CD14-positive monocyte (primary cell): ENCODE data around the gene SPG7. TPM values are rescaled to one million over a fixed set of nuclear protein-coding genes. Genes with fewer than 3 reads are reported as not detected.

Source experiments
- DNase-seq, 3 donors: peaks; one replicate each; pipeline ENCODE4 v3.0.0-alpha.2; 2011 to 2022
- H2AFZ ChIP-seq: 2 replicates; pipeline ENCODE4 v1.6.0; 2012; ENCODE audit warnings: mild to moderate bottlenecking, low read depth, low read length, inconsistent platforms; ENCODE audit not compliant: insufficient read depth, poor library complexity, severe bottlenecking
- H3K27ac ChIP-seq, 2 donors: 1 replicate in 1 of 2; 2 replicates in 1 of 2; pipeline ENCODE4 v1.5.1; 2012 to 2013; ENCODE audit warnings: low read length in 2 of 2, control low read depth in 1 of 2, inconsistent platforms in 1 of 2, low read depth in 1 of 2, mild to moderate bottlenecking in 1 of 2
- H3K27me3 ChIP-seq, 2 donors: one replicate each; pipeline versions ENCODE4 v1.6.0 to v1.6.1; 2011 to 2013; ENCODE audit warnings: low read length in 2 of 2; ENCODE audit not compliant: control insufficient read depth in 2 of 2, insufficient read depth in 2 of 2
- H3K36me3 ChIP-seq, 2 donors: replicated peaks in 1 of 2; 1 replicate in 1 of 2; 2 replicates in 1 of 2; pipeline versions ENCODE4 v1.5.1 to v1.6.1; 2012 to 2013; ENCODE audit warnings: low read length in 2 of 2, control low read depth in 1 of 2, inconsistent platforms in 1 of 2, mild to moderate bottlenecking in 1 of 2; ENCODE audit not compliant: insufficient read depth in 2 of 2, control insufficient read depth in 1 of 2
- H3K4me1 ChIP-seq, 2 donors: 1 replicate in 1 of 2; 2 replicates in 1 of 2; pipeline versions ENCODE4 v1.5.1 to v1.6.1; 2012 to 2013; ENCODE audit warnings: low read length in 2 of 2, control low read depth in 1 of 2, inconsistent platforms in 1 of 2, mild to moderate bottlenecking in 1 of 2, moderate library complexity in 1 of 2; ENCODE audit not compliant: insufficient read depth in 2 of 2, control insufficient read depth in 1 of 2
- H3K4me2 ChIP-seq: replicated peaks from 2 replicates; pipeline ENCODE3; 2012; ENCODE audit warnings: low read length, moderate library complexity, mild to moderate bottlenecking; ENCODE audit not compliant: poor library complexity, severe bottlenecking; ENCODE audit errors: extremely low read depth
- H3K4me3 ChIP-seq, 3 experiments: fragments of 200-600 bp in 1 of 3; sonication (generic) in 1 of 3; replicated peaks in 1 of 3; 1 replicate in 2 of 3; 2 replicates in 1 of 3; pipeline ENCODE4 v1.5.1; 2011 to 2013; ENCODE audit warnings: low read length in 3 of 3, mild to moderate bottlenecking in 3 of 3, control low read depth in 2 of 3, low read depth in 2 of 3, inconsistent platforms in 1 of 3, moderate library complexity in 1 of 3
- H3K79me2 ChIP-seq: 2 replicates; pipeline ENCODE4 v1.6.0; 2012; ENCODE audit warnings: mild to moderate bottlenecking, control low read depth, inconsistent platforms, low read length, moderate library complexity; ENCODE audit not compliant: insufficient read depth
- H3K9ac ChIP-seq: 2 replicates; pipeline ENCODE4 v1.6.0; 2017; ENCODE audit warnings: low read length, mild to moderate bottlenecking; ENCODE audit not compliant: insufficient read depth, poor library complexity, severe bottlenecking
- H3K9me3 ChIP-seq, 2 donors: replicated peaks in 1 of 2; 1 replicate in 1 of 2; 2 replicates in 1 of 2; pipeline versions ENCODE4 v1.5.1 to v1.6.1; 2012 to 2013; ENCODE audit warnings: low read length in 2 of 2, control low read depth in 1 of 2; ENCODE audit not compliant: control insufficient read depth in 1 of 2, insufficient read depth in 1 of 2
- H4K20me1 ChIP-seq: 2 replicates; pipeline ENCODE4 v1.6.0; 2012; ENCODE audit warnings: mild to moderate bottlenecking, low read length, control low read depth, moderate library complexity; ENCODE audit not compliant: insufficient read depth
- H3K27ac Mint-ChIP-seq, 7 donors: one replicate each; pipeline ENCODE4 v1.8.0; 2020; ENCODE audit warnings: mild to moderate bottlenecking in 7 of 7, mixed read lengths in 7 of 7, moderate library complexity in 6 of 7, inconsistent platforms in 2 of 7
- H3K27me3 Mint-ChIP-seq, 3 donors: one replicate each; pipeline ENCODE4 v1.8.0; 2021 to 2022; ENCODE audit warnings: low read depth in 3 of 3, mild to moderate bottlenecking in 3 of 3, mixed read lengths in 3 of 3, moderate library complexity in 3 of 3, inconsistent platforms in 1 of 3
- H3K36me3 Mint-ChIP-seq, 2 donors: one replicate each; pipeline ENCODE4 v1.8.0; 2020; ENCODE audit warnings: mixed read lengths in 2 of 2, inconsistent platforms in 1 of 2, mild to moderate bottlenecking in 1 of 2
- H3K4me1 Mint-ChIP-seq: one replicate; pipeline ENCODE4 v1.8.0; 2020; ENCODE audit warnings: mild to moderate bottlenecking, mixed read lengths
- H3K4me3 Mint-ChIP-seq, 2 donors: one replicate each; pipeline ENCODE4 v1.8.0; 2020; ENCODE audit warnings: mild to moderate bottlenecking in 2 of 2, mixed read lengths in 2 of 2, moderate library complexity in 1 of 2
- H3K9me3 Mint-ChIP-seq, 7 donors: one replicate each; pipeline ENCODE4 v1.8.0; 2020 to 2022; ENCODE audit warnings: mixed read lengths in 7 of 7, mild to moderate bottlenecking in 6 of 7, moderate library complexity in 6 of 7, inconsistent platforms in 2 of 7
- WGBS: methylation state at CpG from one replicate; pipeline ENCODE4 v1.1.5; 2013; ENCODE audit warnings: missing lambda C conversion rate; ENCODE audit not compliant: insufficient coverage; 5-methylcytosine and 5-hydroxymethylcytosine counted together
- intact Hi-C, 2 donors: fragments of 100-400 bp; cut with micrococcal nuclease; formaldehyde crosslinking; loops; one replicate each; pipeline versions ENCODE4 v1.15.0 to v1.15.1; 2023
- polyA plus RNA-seq, 3 donors: library from polyadenylated mRNA; depleted of rRNA in 1 of 3; unstranded in 2 of 3; stranded (reverse) in 1 of 3; fragments of 300-500 nt in 2 of 3; fragments of >200 nt in 1 of 3; fragmentation: Illumina TruSeq in 2 of 3; gene quantifications; 1 replicate in 2 of 3; 2 replicates in 1 of 3; pipeline ENCODE4 v1.2.3, GENCODE V29; 2012 to 2021
- TF ChIP-seq, protein P1 (sequence below): fragments of 200-600 bp; IDR thresholded peaks from one replicate; pipeline ENCODE4 v1.8.0; 2022; ENCODE audit warnings: antibody characterized with exemption, mild to moderate bottlenecking

The SPG7 gene
- polyA plus RNA-seq, 3 donors = 30.3 to 120 (median 34.4) TPM

DNA sequence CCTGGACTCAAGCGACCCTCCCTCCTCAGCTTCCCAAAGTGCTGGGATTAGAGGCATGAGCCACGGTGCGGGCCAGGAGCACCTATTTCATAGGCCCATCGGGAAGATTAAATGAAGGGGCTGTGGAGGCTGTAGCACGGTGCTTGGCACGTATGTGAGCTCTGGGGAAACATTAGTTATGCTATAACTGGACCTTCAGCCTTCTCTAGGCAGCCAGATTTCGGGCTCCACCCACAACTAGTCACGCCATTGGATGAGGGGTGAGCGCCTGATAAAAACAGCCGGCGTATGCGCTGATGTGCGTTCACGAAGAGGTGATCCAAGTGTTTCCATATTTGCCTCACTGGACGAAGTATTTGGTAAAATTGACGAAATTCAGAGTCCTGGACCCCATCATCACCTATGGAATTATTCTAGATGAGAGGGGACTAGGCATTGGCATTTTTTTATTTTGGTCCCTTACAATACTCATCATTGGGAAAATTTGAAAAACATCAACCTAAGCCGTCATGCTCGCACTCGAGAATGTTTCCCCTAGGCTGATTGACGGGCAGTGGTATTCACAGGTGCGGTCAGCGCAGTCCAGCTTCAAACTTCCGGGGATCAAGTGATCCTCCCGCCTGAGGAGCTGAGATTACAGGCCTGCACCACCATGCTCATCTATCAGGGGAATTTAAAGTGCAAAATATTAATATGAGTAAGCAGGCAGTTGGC lies 16.1 kb upstream of the SPG7 start:
- H3K4me3 Mint-ChIP-seq = peak overlapping the region; percentile 81 to 89
- Histone ChIP-seq H4K20me1 (peaks cover 41% of the 10 kb centered on the region), H3K4me3 (peak overlapping the region in 2 of 3 experiments; percentile 51 to 86), H3K4me2 (peak overlapping the region; percentile 73), H2AFZ (no peak overlapping the region), H3K36me3 (peaks cover 0 to 7% of the 10 kb centered on the region in 2 donors), H3K9me3 (no peaks in the 10 kb centered on the region), H3K27me3 (no peaks in the 10 kb centered on the region), H3K9ac (peak overlapping the region; percentile 94), H3K4me1 (peaks cover 35 to 46% of the 10 kb centered on the region in 2 donors), H3K27ac (peak overlapping the region; percentile 85 to 99), H3K79me2 (peaks cover 91% of the 10 kb centered on the region)
- intact Hi-C loops = loop anchor here in 1 of 2 donors (2.0 kb wide), 1 partner anchor 15 kb away; no protein-coding TSS in a partner anchor
- peaks cover 0 to 4% (median 1%) of the 10 kb centered on the region in 3 donors for H3K27me3 Mint-ChIP-seq
- WGBS = 90% methylated on average over 9 of the region's 24 CpGs
- TF ChIP-seq, protein P1, sequence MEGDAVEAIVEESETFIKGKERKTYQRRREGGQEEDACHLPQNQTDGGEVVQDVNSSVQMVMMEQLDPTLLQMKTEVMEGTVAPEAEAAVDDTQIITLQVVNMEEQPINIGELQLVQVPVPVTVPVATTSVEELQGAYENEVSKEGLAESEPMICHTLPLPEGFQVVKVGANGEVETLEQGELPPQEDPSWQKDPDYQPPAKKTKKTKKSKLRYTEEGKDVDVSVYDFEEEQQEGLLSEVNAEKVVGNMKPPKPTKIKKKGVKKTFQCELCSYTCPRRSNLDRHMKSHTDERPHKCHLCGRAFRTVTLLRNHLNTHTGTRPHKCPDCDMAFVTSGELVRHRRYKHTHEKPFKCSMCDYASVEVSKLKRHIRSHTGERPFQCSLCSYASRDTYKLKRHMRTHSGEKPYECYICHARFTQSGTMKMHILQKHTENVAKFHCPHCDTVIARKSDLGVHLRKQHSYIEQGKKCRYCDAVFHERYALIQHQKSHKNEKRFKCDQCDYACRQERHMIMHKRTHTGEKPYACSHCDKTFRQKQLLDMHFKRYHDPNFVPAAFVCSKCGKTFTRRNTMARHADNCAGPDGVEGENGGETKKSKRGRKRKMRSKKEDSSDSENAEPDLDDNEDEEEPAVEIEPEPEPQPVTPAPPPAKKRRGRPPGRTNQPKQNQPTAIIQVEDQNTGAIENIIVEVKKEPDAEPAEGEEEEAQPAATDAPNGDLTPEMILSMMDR = no peak
- H3K27ac Mint-ChIP-seq = peak overlapping the region; percentile 95 to 98 (median 97)
- H3K36me3 Mint-ChIP-seq = peaks cover 12 to 28% of the 10 kb centered on the region in 2 donors
- peaks cover 50% of the 10 kb centered on the region for H3K4me1 Mint-ChIP-seq
- DNase-seq = no peak
- no peaks in the 10 kb centered on the region for H3K9me3 Mint-ChIP-seq

- Mint-ChIP-seq H3K4me1 (peaks cover 35% of the 10 kb centered on the region), H3K27me3 (peaks cover 0 to 2% (median 1%) of the 10 kb centered on the region in 3 donors), H3K9me3 (no peaks in the 10 kb centered on the region), H3K36me3 (peaks cover 18 to 37% of the 10 kb centered on the region in 2 donors), H3K4me3 (no peak overlapping the region), H3K27ac (peak overlapping the region in 6 of 7 donors; percentile 0 to 97 (median 38))
- Histone ChIP-seq H3K27me3 (no peaks in the 10 kb centered on the region), H3K4me3 (no peak overlapping the region), H3K4me1 (peaks cover 19 to 29% of the 10 kb centered on the region in 2 donors), H3K9me3 (no peaks in the 10 kb centered on the region), H3K9ac (no peak overlapping the region), H2AFZ (no peak overlapping the region), H3K36me3 (peaks cover 2 to 10% of the 10 kb centered on the region in 2 donors), H3K4me2 (no peak overlapping the region), H4K20me1 (peaks cover 25% of the 10 kb centered on the region), H3K79me2 (peaks cover 77% of the 10 kb centered on the region), H3K27ac (peak overlapping the region; percentile 5 to 15)
- no peak for DNase-seq
- intact Hi-C loops = no loop called here
- whole genome bisulfite sequencing = no CpG with 5 or more reads among the region's 5 CpGs
- TF ChIP-seq, protein P1 = no peak
These were observed 14.4 kb upstream of the SPG7 start for GRCh38 chr16:89493776-89494175.
